ENCODE measurements around the gene FGF22.

- TF ChIP-seq CTCF (IDR thresholded peaks at IDR 0.05) (no peak), POLR2A (IDR thresholded peaks at IDR 0.05) (no peak)
These were observed 24.1 kb upstream of the FGF22 start for GRCh38 chr19:615619-616018.

Data from ovary (tissue), 3 donors.